Keratinocyte (primary cell): ENCODE measurements around the gene MYLIP.

Experiments
- EZH2 ChIP-seq: IDR thresholded peaks from one replicate; pipeline ENCODE4 v1.6.1; 2012; ENCODE audit warnings: inconsistent platforms, mild to moderate bottlenecking, low read length, moderate library complexity
- TF ChIP-seq, protein P1 (sequence below), 3 experiments: IDR thresholded peaks in 1 of 3; conservative IDR thresholded peaks in 1 of 3; optimal IDR thresholded peaks in 1 of 3; 2 replicates in 2 of 3; 3 replicates in 1 of 3; pipeline versions ENCODE3 to v1.5.1; 2011; ENCODE audit warnings: low read length in 3 of 3, mild to moderate bottlenecking in 3 of 3, moderate library complexity in 2 of 3, control low read depth in 1 of 3, inconsistent platforms in 1 of 3; ENCODE audit not compliant: insufficient read depth in 2 of 3; ENCODE audit errors: extremely low read depth in 1 of 3

DNA sequence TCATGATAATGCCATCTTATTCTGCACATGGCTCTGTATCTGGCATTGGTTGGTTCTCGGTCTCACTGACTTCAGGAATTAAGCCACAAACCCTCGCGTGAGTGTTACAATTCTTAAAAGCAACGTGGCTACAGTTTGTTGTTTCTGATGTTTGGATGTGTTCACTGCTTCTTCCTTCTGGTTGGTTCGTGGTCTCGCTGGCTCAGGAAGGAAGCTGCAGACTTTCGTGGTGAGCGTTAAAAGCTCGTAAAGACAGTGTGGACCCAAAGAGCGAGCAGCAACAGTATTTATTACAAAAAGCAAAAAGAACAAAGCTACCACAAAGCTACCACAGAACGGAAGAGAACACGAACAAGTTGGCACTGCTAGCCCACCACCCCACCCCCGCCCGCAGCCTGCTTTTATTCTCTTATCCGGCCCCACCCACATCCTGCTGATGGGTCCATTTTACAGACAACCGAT lies 51.1 kb downstream of the MYLIP start:
- TF ChIP-seq, protein P1, sequence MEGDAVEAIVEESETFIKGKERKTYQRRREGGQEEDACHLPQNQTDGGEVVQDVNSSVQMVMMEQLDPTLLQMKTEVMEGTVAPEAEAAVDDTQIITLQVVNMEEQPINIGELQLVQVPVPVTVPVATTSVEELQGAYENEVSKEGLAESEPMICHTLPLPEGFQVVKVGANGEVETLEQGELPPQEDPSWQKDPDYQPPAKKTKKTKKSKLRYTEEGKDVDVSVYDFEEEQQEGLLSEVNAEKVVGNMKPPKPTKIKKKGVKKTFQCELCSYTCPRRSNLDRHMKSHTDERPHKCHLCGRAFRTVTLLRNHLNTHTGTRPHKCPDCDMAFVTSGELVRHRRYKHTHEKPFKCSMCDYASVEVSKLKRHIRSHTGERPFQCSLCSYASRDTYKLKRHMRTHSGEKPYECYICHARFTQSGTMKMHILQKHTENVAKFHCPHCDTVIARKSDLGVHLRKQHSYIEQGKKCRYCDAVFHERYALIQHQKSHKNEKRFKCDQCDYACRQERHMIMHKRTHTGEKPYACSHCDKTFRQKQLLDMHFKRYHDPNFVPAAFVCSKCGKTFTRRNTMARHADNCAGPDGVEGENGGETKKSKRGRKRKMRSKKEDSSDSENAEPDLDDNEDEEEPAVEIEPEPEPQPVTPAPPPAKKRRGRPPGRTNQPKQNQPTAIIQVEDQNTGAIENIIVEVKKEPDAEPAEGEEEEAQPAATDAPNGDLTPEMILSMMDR (optimal IDR thresholded peaks at IDR 0.05 in 1 of 3, IDR thresholded peaks at IDR 0.05 in 1 of 3, conservative IDR thresholded peaks at IDR 0.05 in 1 of 3; ENCODE audit: extremely low read depth in 1 of 3, insufficient read depth in 2 of 3, low read length in 3 of 3), result no peak
- TF ChIP-seq EZH2, result no peak
